HG03066 (cell line): ENCODE measurements around the gene PITHD1.
"Not testable (repeated sequence)": the region's sequence is repeated elsewhere in the genome, so short reads cannot be mapped to it uniquely, and the experiment has no call there.

Experiments used
- ATAC-seq: cut with Tn5 transposase; IDR thresholded peaks from one replicate; pipeline ENCODE4 v1.9.1; 2021; ENCODE audit warnings: low read depth; ENCODE audit not compliant: unreplicated experiment

The PITHD1 gene

GRCh38 chr1:23796466-23797271 lies 18.5 kb downstream of the PITHD1 start:
- no peak for ATAC-seq

GRCh38 chr1:23797478-23798448 lies 19.5 kb downstream of the PITHD1 start:
- no peak for ATAC-seq

- ATAC-seq: no peak
Observed at GRCh38 chr1:23798662-23799142, 20.5 kb downstream of the PITHD1 start.

- no peak for ATAC-seq
Observed at GRCh38 chr1:23799255-23799569, 21.0 kb downstream of the PITHD1 start.

- ATAC-seq: peak; percentile 15
Observed at GRCh38 chr1:23799570-23800399, 21.6 kb downstream of the PITHD1 start.

GRCh38 chr1:23800400-23801337 lies 22.5 kb downstream of the PITHD1 start, which contains the start of gene GALE:
GALE (minus strand) TSS chr1:23800754; CDS start chr1:23799007, 1,747 bp downstream.
- ATAC-seq: peak; percentile 79

GRCh38 chr1:23801338-23801748 lies 23.1 kb downstream of the PITHD1 start:
- no peak for ATAC-seq

GRCh38 chr1:23801876-23802275 lies 23.7 kb downstream of the PITHD1 start:
- ATAC-seq: no peak

- not testable (repeated sequence) for ATAC-seq
Observed at GRCh38 chr1:23802809-23803342, 24.7 kb downstream of the PITHD1 start.

GRCh38 chr1:23803674-23804073 lies 25.5 kb downstream of the PITHD1 start:
- ATAC-seq: no peak

- no peak for ATAC-seq
Observed at GRCh38 chr1:23804183-23804835, 26.1 kb downstream of the PITHD1 start.

- ATAC-seq: no peak
Observed at GRCh38 chr1:23805025-23805424, 26.8 kb downstream of the PITHD1 start.

- no peak for ATAC-seq
Observed at GRCh38 chr1:23806280-23806679, 28.1 kb downstream of the PITHD1 start.

GRCh38 chr1:23807453-23807852 lies 29.2 kb downstream of the PITHD1 start:
- no peak for ATAC-seq

GRCh38 chr1:23809751-23810171 lies 31.5 kb downstream of the PITHD1 start:
- peak; percentile 64 for ATAC-seq

GRCh38 chr1:23810818-23811540 lies 32.8 kb downstream of the PITHD1 start:
- ATAC-seq: no peak

GRCh38 chr1:23814016-23814415 lies 35.8 kb downstream of the PITHD1 start:
- no peak for ATAC-seq

GRCh38 chr1:23816361-23816760 lies 38.1 kb downstream of the PITHD1 start:
- no peak for ATAC-seq
